HG02884 (cell line): ENCODE data around the gene TBC1D2B.

Source experiments
- ATAC-seq: cut with Tn5 transposase; IDR thresholded peaks from one replicate; pipeline ENCODE4 v1.9.1; 2021; ENCODE audit warnings: mild to moderate bottlenecking, moderate library complexity; ENCODE audit not compliant: unreplicated experiment

TBC1D2B gene

GRCh38 chr15:78098131-78098755 lies 20.7 kb upstream of the TBC1D2B start:
- ATAC-seq = no peak

DNA sequence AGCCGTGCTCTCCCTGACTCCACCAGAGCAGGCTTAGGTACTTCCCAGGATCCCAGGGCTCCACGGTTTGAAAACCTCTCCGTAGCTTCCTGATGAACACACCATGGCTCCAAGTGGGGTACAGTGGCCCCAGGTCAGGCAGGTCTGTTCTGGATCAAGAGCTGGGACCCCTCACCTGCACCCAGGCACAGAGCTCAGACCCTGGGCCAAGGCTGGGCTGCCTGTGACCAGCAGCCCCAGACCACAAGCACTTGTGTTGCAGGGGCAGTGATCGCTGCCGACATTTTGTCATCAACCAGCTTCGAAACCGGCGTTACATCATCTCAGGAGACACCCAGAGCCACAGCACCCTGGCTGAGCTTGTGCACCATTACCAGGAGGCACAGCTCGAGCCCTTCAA lies 20.2 kb upstream of the TBC1D2B start:
- no peak for ATAC-seq

DNA sequence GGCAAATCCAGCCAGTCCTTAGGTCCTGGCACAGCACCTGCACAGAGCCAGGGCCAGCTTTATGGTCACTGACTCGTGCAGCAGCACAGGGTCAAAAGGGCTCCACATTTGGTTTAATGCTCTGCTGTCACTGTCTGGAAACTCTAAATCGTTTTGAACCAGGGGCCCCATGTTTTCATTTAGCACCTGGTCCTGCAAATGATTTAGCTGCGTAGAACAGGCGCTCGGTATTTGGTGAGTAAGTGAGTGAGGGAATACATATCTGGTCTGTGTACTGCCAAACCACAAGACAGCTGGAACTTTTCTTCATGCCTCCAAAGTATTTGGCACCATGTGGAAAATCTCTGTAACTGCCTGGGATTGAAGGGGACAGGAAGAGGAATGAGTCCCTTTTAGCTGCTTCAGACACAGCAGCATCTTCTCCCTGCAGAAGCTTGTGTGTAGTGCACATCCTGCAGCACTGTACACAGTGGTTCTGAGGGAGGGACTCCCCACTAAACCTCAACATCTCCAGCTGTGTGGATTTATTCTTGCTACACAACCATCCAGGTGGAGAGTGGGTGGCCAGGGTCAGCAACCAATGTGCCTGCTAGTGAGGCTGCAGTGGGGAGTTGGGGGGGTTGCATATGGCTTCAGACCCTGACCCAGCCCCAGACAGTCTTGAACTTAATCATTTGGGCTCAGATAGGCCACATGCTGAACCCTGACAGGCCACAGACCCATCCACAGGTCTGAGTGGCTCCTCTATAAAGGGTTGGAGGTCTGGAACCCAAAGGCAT lies 15.9 kb upstream of the TBC1D2B start:
- no peak for ATAC-seq

DNA sequence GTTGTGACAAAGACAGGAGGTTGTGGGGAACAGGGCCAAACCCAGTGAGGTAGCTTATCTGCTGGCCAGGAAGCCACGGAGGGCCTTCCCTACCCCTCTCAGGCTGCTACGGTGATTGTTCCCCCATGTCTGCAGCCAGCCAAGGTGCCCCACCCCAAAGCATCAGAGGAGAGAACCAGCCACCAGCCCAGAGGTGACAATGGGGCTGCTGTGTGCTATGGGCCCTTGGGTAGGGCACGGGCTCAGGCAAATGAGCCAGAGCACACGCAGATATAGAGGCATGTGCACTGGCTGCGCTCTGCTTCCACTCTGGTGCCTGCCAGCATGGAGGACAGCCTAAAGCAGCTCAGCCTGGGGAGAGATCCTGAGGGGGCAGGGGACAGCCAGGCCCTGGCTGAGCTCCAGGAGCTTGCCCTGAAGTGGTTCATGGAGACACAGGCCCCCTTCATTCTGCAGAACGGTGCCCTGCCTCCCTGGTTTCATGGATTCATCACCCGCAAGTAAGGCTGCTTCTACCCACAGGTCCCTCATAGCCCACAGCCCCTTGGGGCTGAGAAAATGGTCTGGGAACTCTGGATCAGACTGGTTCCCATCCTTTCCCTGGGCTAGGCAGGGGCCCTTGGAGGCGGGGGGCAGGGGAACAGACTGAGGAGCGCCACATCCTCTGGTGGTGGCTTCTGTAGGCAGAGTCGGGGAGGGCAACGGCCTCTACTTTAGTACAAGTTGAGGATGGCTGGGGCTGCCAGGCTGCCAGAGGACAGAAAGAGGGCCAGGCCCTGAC lies 14.9 kb upstream of the TBC1D2B start, which contains the start of gene SH2D7:
Gene SH2D7, plus strand, starts transcription at position 301 of the 781 bp plus-strand sequence. Its CDS starts 24 bp downstream, at position 325.
- no peak for ATAC-seq

- ATAC-seq = no peak
These were observed 13.0 kb upstream of the TBC1D2B start for GRCh38 chr15:78090422-78091063.

DNA sequence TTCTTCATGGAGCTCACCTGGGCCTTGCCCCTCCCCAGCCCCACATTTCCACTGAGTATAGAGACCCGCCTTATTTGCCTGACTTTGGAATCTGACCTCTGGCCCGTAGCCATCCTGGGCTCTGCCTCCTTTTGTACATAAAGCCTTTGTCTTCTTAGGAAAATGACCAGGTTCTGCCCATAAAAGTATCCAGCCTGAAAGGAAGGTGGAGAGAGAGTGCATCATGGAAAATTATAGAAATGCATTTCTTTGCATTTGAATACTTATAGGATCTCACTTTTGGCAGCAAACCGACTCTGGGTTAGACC lies 11.2 kb upstream of the TBC1D2B start:
- no peak for ATAC-seq

GRCh38 chr15:78087951-78088772 lies 10.7 kb upstream of the TBC1D2B start:
- ATAC-seq = peak; percentile 57

GRCh38 chr15:78085928-78086327 lies 8.4 kb upstream of the TBC1D2B start:
- ATAC-seq = no peak

DNA sequence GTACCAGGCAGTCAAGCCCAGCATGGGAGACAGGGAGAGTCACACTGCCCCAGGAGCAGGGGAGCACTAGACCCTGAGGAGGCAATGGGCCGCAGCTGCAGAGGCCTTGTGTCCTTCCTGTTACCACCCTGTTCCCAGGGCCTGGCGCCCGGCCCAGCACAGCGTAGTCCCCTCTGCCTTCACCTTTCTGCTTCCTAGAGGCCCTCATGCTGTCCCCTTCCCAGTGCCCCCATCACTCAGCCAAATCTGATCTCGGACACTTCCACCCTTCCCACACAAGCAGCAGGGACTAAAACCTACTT lies 6.9 kb upstream of the TBC1D2B start:
- no peak for ATAC-seq

DNA sequence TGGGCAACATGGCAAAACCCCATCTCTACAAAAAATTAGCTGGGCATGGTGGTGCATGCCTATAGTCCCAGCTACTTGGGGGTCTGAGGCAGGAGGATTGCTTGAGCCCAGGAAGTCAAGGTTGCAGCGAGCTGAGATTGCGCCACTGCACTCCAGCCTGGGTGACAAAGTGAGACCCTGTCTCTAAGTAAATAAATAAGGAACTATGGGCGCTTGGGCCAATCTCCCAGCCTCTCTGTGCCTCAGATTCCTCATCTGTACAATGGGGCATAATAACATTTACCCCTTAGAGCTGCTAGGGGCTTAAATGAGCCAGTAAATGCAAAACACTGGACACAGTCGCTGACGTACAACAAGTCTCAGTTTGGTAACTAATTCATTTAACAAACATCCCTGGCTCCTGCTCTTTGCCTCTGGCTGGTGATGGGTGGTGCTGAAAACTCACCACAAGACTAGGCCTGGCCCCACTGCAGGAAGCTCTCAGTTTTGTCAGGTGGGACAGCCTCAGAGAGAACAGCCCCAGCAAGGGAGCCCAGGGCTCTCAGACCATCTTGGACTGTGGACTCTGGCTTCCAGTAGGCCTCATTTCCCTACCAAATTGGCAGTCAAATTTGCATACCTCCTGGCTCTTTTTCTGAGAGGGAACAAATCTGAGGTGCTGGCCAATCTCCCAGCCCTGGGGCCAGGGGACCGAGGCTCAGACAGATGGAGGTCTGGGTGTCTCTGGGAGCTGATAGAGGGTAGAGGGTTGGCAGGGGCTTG lies 6.4 kb upstream of the TBC1D2B start:
- no peak for ATAC-seq

DNA sequence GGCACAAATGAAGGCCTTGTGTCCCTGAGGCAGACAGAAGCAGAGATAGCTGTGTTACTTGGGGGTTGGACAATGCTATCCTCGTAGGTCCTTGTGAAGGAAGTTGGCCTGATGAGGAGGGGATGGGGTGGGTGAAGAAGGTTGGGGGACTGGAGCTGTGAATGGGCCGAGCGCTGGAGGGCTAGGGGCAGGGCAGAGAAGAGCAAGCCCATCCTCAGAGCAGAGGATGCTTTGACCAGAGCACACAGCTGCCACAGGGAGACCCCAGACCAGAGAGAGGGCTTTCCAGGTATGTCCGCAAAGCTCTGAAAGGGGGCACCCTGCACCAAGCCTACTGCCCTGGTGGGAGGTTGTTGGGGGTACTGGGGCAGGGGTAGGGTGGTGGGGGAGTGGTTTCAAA lies 5.7 kb upstream of the TBC1D2B start:
- ATAC-seq = no peak

DNA sequence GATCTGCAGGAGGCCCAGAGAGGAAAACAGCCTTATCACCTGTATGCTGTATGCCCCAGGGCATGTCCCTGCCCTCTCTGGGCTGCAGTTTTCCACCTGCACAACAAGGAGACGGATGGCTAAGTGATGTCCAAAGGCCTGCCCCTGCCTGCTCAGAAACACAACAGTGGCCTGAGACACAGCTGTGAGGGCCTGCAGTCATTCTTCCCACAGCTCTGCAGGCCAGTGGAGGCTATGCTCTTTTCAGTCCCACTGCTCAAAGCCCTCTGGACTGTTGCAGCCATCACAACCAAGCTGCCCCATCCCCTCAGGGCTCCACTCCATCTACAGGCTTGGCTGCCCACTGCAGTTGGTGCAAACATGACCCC lies 5.2 kb upstream of the TBC1D2B start:
- ATAC-seq = no peak

- ATAC-seq = no peak
These were observed 4.7 kb upstream of the TBC1D2B start for GRCh38 chr15:78082106-78082742.

GRCh38 chr15:78080088-78080460 lies 2.6 kb upstream of the TBC1D2B start:
- no peak for ATAC-seq

DNA sequence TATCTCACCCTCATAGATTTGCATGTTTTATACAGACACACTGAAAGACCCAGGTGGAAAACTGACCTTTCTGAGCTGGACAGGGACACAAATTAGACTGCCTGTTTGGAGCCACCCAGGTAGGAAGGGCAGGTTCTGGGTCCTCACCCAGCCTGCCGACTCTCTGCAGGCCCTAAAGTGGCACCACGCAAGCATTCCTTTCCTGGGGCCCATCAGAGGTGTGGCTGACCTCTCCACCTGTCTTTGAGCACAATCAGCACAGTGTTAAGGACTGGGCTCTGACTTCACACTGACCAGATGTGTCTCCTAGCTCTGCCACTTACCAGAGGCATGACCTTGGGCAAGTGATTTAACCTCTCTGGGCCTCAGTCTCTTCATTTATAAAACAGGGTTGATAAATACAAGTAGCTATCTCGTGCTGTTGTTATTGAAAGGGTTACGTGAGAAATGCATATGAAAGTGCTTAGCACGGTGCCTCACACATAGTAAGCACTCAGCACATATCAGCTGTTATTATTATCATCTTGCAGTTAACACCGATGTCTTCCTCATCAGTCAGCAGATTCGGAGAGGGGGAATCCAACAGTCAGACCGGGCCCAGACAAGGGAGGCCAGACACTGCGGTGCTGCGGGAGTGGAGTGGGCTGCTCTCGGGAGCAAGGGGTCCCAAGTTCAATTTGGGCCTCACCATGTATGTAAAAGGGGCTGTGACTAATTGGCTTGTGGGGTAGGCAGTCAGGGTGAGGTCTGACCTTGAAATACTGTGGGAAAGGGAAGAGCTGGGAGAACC lies 2.0 kb upstream of the TBC1D2B start:
- no peak for ATAC-seq

DNA sequence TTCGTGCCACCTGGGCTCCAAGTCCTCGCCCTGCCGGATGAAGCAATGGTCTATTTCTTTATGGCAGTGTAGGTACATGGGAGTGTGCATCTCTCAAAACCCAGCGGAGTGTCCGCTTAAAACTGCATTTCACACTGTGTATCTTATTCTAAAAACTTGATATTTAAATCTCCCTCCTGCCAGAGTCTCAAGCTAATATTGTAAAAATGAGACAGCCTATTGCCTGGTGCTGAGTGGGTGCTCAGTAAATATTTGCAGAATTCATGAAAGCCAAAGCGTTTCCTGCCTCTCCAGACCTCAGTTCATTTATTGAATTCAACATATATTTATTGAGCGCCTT lies 330 bp upstream of the TBC1D2B start:
- no peak for ATAC-seq

DNA sequence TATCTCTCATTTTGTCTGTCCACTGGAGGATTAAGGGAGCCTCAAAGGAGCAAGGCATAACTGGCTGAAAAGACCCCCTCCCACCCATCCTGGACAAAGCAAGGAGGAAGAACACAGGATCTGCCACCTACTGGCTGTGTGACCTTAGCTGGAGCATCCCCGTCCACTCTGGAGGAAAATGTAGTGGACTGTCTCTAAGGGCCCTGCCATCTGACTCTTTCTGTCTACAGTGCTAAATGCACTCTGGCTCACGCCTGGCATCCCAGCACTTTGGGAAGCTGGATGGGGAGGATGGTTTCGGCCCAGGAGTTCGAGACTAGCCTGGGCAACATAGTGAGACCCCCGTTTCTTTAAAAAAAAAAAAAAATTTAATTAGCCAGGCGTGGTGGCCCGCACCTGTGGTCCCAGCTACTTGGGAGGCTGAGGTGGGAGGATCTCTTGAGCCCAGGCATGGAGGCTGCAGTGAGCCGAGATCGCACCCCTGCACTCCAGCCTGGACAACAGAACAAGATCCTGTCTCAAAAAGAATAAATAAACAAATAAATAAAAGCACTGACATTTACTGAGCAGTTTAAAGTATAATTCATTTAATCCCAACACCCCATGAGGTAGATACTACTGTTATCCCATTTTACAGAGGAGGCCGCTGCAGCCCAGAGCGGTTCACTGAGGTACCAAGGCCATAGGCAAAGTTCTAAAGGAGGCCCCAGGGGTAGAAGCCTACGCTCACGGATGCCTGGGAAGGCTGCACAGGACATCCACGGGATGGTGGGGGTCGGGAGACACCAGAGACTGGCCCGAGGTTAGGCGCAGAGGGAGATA lies 1.1 kb downstream of the TBC1D2B start:
- no peak for ATAC-seq
